Stomach (tissue), 4 donors: ENCODE measurements around the gene RANBP3.

ENCODE experiments used
- CTCF ChIP-seq, 7 experiments: fragments of 450-650 bp in 4 of 7; fragments of 200-600 bp in 3 of 7; sonication (generic) in 3 of 7; IDR thresholded peaks; one replicate each; pipeline ENCODE4 v1.5.1; 2016 to 2019; ENCODE audit warnings: antibody characterized with exemption in 7 of 7, control low read depth in 2 of 7, mild to moderate bottlenecking in 1 of 7
- EP300 ChIP-seq: sonication (generic); formaldehyde crosslinking; IDR thresholded peaks from one replicate; pipeline ENCODE4 v1.6.1; 2017; ENCODE audit warnings: antibody characterized with exemption
- POLR2A ChIP-seq, 4 donors: fragments of 450-650 bp; IDR thresholded peaks; one replicate each; pipeline ENCODE4 v1.6.1; 2016; ENCODE audit warnings: antibody characterized with exemption in 4 of 4, control low read depth in 2 of 4, mild to moderate bottlenecking in 1 of 4, moderate library complexity in 1 of 4
- POLR2AphosphoS5 ChIP-seq, 3 donors: sonication (generic); formaldehyde crosslinking; IDR thresholded peaks; one replicate each; pipeline ENCODE4 v1.6.1; 2016; ENCODE audit warnings: antibody characterized with exemption in 3 of 3

- TF ChIP-seq POLR2AphosphoS5 (IDR thresholded peaks at IDR 0.05) (no peak), POLR2A (IDR thresholded peaks at IDR 0.05) (no peak), CTCF (IDR thresholded peaks at IDR 0.05) (no peak), EP300 (no peak)
Observed at GRCh38 chr19:5934774-5935472, 43.0 kb downstream of the RANBP3 start.
